Measurements from ENCODE around the gene CTNND2.

CTNND2 gene

GRCh38 chr5:11704916-11705315, 199.3 kb downstream of the CTNND2 start:
- H3K79me2 ChIP-seq (ENCODE audit: low read length): no peaks in the 10 kb centered on the region
- no peak overlapping the region for H3K9ac ChIP-seq (ENCODE audit: low read length)
- no peaks in the 10 kb centered on the region for H3F3A ChIP-seq (ENCODE audit: insufficient read depth, low read length)
- H3K27me3 ChIP-seq (replicated peaks; ENCODE audit: insufficient read depth, low read length): no peaks in the 10 kb centered on the region
- H3K36me3 ChIP-seq (replicated peaks; ENCODE audit: insufficient read depth, low read length): no peaks in the 10 kb centered on the region
- H3K9me3 ChIP-seq (replicated peaks; ENCODE audit: insufficient read depth, low read length): no peaks in the 10 kb centered on the region
- no peak overlapping the region for H3K4me2 ChIP-seq (ENCODE audit: low read depth, low read length)
- no peaks in the 10 kb centered on the region for H3K4me1 ChIP-seq (ENCODE audit: low read length)
- H3K9me2 ChIP-seq (replicated peaks; ENCODE audit: insufficient read depth, low read length): no peaks in the 10 kb centered on the region
- no peak overlapping the region for H3K4me3 ChIP-seq (ENCODE audit: low read length)
- no peak overlapping the region for H2AFZ ChIP-seq (ENCODE audit: low read length)
- no peak for TF ChIP-seq EZH2phosphoT487 (IDR thresholded peaks at IDR 0.05; ENCODE audit: low read length)
- no peak for TF ChIP-seq CTCF (IDR thresholded peaks at IDR 0.05; ENCODE audit: low read length)
- TF ChIP-seq EZH2 (optimal IDR thresholded peaks at IDR 0.05; ENCODE audit: low read depth, low read length): no peak
- no peak for DNase-seq
- H4K20me1 ChIP-seq (ENCODE audit: insufficient read depth, low read length): no peaks in the 10 kb centered on the region
- H3K27ac ChIP-seq (ENCODE audit: low read length): no peak overlapping the region

GRCh38 chr5:11700391-11700790, 203.9 kb downstream of the CTNND2 start:
- Histone ChIP-seq H3F3A (ENCODE audit: insufficient read depth, low read length) (no peaks in the 10 kb centered on the region), H2AFZ (ENCODE audit: low read length) (no peak overlapping the region), H3K4me3 (ENCODE audit: low read length) (no peak overlapping the region), H3K9me3 (replicated peaks; ENCODE audit: insufficient read depth, low read length) (no peaks in the 10 kb centered on the region), H3K4me1 (ENCODE audit: low read length) (no peaks in the 10 kb centered on the region), H3K36me3 (replicated peaks; ENCODE audit: insufficient read depth, low read length) (no peaks in the 10 kb centered on the region), H3K79me2 (ENCODE audit: low read length) (no peaks in the 10 kb centered on the region), H3K27me3 (replicated peaks; ENCODE audit: insufficient read depth, low read length) (no peaks in the 10 kb centered on the region), H4K20me1 (ENCODE audit: insufficient read depth, low read length) (no peaks in the 10 kb centered on the region), H3K9me2 (replicated peaks; ENCODE audit: insufficient read depth, low read length) (no peaks in the 10 kb centered on the region), H3K4me2 (ENCODE audit: low read depth, low read length) (no peak overlapping the region), H3K27ac (ENCODE audit: low read length) (no peak overlapping the region), H3K9ac (ENCODE audit: low read length) (no peak overlapping the region)
- TF ChIP-seq EZH2phosphoT487 (IDR thresholded peaks at IDR 0.05; ENCODE audit: low read length) (no peak), EZH2 (optimal IDR thresholded peaks at IDR 0.05; ENCODE audit: low read depth, low read length) (no peak), CTCF (IDR thresholded peaks at IDR 0.05; ENCODE audit: low read length) (no peak)
- no peak for DNase-seq

- TF ChIP-seq EZH2phosphoT487 (IDR thresholded peaks at IDR 0.05; ENCODE audit: low read length): no peak
- TF ChIP-seq EZH2 (optimal IDR thresholded peaks at IDR 0.05; ENCODE audit: low read depth, low read length): no peak
- TF ChIP-seq CTCF (IDR thresholded peaks at IDR 0.05; ENCODE audit: low read length): no peak
- H3K4me2 ChIP-seq (ENCODE audit: low read depth, low read length): no peak overlapping the region
- H3K4me1 ChIP-seq (ENCODE audit: low read length): no peaks in the 10 kb centered on the region
- no peaks in the 10 kb centered on the region for H4K20me1 ChIP-seq (ENCODE audit: insufficient read depth, low read length)
- H3K4me3 ChIP-seq (ENCODE audit: low read length): no peak overlapping the region
- no peaks in the 10 kb centered on the region for H3K27me3 ChIP-seq (replicated peaks; ENCODE audit: insufficient read depth, low read length)
- no peaks in the 10 kb centered on the region for H3K36me3 ChIP-seq (replicated peaks; ENCODE audit: insufficient read depth, low read length)
- no peaks in the 10 kb centered on the region for H3K9me2 ChIP-seq (replicated peaks; ENCODE audit: insufficient read depth, low read length)
- H3K9me3 ChIP-seq (replicated peaks; ENCODE audit: insufficient read depth, low read length): no peaks in the 10 kb centered on the region
- H3K9ac ChIP-seq (ENCODE audit: low read length): no peak overlapping the region
- no peak overlapping the region for H3K27ac ChIP-seq (ENCODE audit: low read length)
- no peak for DNase-seq
- no peaks in the 10 kb centered on the region for H3F3A ChIP-seq (ENCODE audit: insufficient read depth, low read length)
- no peaks in the 10 kb centered on the region for H3K79me2 ChIP-seq (ENCODE audit: low read length)
- H2AFZ ChIP-seq (ENCODE audit: low read length): no peak overlapping the region
Observed at GRCh38 chr5:11692636-11693035, 211.6 kb downstream of the CTNND2 start.
